Hematopoietic multipotent progenitor cell treated with erythropoietin and hydrocortisone succinate and interleukin-3 and kit ligand, for 6 days (in vitro differentiated cells): Measurements from ENCODE around the gene IZUMO4.

Experiments
- DNase-seq: peaks from one replicate; pipeline ENCODE4 v3.0.0-alpha.2; 2015

Gene IZUMO4, protein sequence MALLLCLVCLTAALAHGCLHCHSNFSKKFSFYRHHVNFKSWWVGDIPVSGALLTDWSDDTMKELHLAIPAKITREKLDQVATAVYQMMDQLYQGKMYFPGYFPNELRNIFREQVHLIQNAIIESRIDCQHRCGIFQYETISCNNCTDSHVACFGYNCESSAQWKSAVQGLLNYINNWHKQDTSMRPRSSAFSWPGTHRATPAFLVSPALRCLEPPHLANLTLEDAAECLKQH

GRCh38 chr19:2096480-2097202, at the start of gene IZUMO4:
IZUMO4 (plus strand) TSS chr19:2096915; CDS start chr19:2096946, 31 bp downstream.
- DNase-seq: peak; percentile 97

- no peak for DNase-seq
These were observed 49.7 kb upstream of the IZUMO4 start for GRCh38 chr19:2047076-2047448.

- DNase-seq: peak; percentile 54
These were observed 49.1 kb upstream of the IZUMO4 start for GRCh38 chr19:2047449-2048103.

DNA sequence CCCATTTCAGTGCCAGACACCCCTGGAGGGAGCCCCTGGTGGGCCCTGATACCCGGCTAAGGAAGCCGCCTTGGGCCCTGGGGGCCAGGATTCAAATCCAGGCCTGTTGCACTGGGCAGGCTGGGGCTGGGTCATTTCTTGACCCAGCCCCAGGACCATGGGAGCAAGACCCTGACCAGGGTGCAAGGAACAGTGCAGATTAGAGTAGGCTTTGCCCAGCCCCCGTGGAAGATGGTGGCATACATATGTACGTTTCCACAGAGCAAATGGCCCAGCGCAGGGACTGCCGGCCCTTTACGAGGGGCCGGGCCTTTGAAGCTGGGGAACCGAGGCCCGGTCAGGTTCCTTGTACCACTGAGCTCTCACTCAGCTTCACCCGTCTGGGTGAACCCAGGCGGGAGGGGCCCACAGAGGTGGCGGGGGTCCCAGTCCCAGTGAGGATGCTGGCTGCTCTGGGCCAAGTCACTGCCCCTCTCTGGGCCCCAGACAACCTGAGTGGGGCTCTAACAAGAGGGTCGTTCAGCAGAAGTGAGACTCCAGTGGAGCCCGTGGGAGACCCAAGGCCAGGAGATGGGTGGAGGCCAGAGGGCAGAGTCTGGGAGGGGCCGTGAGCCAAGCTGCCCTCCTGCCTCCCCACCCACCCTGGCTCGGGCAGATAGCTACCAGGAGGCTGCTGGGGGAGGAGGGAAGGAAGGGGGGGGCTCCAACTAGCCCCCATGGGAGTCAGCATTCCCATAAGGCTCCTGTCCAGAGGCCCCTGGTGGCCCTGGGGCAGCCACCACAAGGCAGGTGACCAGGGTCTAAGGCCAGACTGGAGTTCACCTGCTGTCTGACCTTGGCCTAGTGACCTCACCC, 48.4 kb upstream of the IZUMO4 start:
- DNase-seq: peak; percentile 81

DNA sequence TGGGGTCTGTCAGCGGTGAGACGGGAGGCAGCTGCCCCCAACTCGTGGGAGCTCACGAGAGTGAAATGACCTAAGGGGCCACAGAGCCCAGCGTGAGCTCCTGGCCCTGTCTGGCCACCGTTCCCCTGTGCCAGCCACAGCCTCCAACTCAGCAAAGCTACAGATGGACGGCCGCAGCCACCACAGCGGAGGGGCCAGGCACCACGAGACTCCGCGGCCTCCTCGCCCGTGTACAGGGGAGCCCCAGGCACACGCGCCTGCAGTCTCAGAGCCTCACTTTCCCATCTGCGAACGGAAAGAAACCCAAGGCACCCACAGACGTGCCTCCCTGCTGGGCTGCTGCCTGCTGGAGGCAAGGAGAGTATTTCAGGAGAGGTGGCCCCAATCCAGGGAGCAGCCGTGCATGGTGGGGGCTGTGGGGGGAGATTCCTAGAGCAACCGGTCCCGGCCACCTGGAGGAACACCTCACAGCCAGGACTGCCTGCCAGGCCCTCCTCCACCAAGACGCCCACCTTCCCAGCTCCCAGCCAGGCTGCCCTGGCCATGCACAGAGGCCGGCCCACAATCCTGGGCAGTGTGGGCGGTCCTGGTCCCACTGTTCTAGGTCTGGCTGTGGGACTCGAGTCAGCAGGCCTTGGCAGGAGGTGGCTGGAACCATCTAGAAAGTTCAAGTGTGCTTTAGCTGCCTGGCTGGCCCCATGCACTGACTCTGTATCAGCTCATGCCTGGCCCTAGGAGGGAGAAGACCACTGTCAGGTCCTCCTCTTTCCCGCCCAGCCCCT, 47.6 kb upstream of the IZUMO4 start:
- peak; percentile 51 for DNase-seq

DNA sequence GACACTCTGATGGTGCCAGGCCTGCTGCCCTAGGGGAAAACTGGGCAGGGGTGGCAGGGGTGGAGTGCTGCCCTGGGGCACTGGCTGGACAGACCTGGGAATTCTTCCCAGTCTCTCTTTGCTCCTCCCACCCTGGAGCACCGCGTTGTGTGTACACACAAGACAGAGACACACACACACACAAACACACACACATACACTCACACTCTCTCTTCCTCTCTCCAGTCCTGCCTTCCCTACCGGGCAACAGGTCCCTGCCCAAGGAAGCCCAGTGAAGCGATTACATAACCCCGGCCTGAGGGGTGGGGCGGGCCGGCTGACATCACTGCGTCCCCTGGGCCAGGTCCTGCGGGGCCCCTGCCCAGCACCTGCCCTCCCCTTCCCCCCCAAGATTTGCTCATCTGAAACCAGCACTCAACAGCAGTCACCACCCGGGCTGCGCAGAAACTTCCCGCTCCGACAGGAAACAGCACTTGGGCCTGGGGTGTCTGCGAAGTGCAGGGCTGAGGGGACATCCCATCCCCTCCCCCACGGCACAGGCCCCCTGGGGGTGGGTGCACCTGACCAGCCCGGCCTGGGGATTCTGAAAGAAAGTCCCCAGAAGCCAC, 46.9 kb upstream of the IZUMO4 start:
- peak; percentile 64 for DNase-seq

- peak; percentile 41 for DNase-seq
These were observed 46.2 kb upstream of the IZUMO4 start for GRCh38 chr19:2050349-2050990.

GRCh38 chr19:2050991-2051772, 45.5 kb upstream of the IZUMO4 start, which contains the start of gene MKNK2:
MKNK2 (minus strand) TSS chr19:2051244; CDS start chr19:2050851, 393 bp downstream.
- peak; percentile 92 for DNase-seq

GRCh38 chr19:2051773-2052704, 44.7 kb upstream of the IZUMO4 start:
- DNase-seq: peak; percentile 49

DNA sequence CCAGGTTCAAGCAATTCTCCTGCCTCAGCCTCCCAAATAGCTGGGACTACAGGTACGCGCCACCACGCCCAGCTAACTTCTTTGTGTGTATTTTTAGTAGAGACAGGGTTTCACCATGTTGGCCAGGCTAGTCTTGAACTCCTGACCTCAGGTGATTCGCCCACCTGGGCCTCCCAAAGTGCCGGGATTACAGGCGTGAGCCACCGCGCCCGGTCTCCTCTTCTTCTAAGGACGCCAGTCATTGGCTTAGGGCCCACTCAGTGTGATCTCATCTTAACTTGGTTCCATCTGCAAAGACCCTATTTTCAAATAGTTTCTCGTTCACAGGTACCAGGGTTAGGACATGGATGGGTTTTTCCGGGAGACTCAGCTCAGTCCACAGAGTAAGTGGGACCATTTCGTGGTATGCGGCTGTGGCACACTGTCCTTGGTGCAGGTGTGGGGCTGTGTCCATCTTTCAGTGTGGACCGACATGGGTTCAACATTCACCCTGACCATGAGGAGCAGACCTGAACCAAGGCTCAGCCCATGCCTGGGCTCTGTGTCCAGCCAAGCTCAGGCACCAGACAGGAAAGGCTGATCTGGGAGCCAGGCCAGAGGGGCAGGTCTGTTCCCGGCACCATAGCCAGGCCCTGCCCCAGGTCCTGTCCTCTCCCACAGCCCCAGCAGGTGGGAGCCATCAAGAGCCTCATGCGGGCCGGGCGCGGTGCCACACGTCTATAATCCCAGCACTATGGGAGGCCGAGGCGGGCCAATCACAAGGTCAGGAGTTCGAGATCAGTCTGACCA, 42.9 kb upstream of the IZUMO4 start:
- no peak for DNase-seq

DNA sequence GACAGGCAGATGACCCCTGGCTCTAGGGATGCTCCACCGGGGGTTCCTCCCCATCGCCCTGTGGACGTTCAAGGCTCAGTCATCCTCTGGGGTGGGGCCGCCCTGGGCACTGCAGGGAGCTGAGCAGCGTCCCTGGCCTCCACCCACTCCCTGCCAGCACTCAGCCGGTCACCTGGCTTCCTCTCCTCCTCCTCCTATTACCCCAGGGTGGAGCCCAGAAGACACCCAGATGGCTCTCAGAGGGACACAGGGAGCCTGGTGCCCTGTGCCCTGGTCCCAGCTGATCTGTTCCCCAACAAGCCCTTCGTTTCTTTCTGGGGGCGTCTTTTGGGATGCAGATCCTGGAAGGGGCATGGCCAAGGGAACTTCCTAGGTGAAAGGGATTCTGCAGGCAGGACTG, 42.0 kb upstream of the IZUMO4 start:
- peak; percentile 23 for DNase-seq

- DNase-seq: peak; percentile 74
These were observed 40.5 kb upstream of the IZUMO4 start for GRCh38 chr19:2055931-2056836.

DNA sequence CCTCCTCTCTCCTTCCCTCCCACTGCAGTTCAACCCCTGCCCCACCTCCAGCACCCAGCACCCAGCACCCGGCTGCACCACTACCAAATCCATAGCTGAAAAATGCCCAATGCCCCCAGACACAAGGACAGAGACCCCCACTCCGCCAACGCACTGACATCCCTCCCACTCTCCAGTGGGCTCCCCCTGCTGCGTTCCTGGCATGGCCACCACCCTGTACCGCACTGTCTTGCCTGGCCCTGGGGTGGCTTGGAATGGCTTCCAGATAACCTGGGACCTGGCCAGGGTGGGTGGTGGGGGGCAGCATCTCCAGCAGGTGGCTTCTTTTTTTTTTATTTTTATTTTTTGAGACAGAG, 39.9 kb upstream of the IZUMO4 start:
- no peak for DNase-seq

DNA sequence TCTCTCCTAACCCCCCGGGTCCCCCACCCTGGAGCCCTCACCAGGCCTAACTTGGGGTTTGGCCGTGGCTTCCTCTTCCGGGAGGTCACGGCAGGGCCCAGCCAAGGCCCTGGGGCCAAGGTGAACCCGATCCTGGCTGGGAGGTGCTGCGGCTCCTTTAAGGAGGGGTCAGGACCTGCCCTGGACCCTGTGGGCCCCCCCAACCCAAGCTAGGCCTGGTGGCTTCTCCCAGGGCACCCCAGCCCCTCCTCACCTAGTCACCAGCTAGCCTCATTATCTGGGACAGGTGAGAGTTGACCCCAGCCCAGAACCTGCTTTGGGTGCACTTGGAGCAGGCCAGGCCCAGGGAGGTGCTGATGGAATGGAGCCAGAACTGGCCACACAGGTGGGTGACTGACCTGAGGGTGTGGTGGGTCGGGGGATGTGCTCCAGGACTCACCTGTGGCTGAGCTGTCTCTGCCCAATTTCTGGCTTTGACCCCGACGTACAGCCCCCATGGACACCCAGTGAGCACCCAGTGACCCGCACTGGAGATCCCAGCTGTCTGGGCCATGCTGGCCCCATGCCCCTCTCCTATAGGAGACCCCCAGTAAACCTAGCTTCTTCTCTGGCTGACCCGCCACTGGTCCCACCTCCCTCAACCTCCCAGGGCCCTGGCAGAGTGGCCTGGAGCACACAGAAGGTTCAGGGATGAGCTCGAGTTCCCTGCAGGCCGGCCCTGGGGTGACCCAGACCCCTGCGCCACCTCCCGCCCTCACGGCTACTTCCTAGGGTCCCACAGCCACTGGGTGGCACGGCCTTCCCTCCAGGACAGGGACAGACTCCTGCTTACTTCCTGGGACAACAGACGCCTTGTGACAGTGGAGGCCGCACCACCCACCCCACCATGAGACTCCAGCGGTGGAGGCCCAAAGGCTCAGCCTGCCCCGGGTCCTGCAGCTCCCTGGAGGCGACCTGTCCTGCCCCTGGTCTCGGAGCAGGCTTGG, 38.9 kb upstream of the IZUMO4 start:
- DNase-seq: no peak

- DNase-seq: no peak
These were observed 37.9 kb upstream of the IZUMO4 start for GRCh38 chr19:2058570-2059421.
